Pancreas (tissue), 10 donors: Measurements from ENCODE around the gene OCA2. TPM values are rescaled to one million over a fixed set of nuclear protein-coding genes. Genes with fewer than 3 reads are reported as not detected.

Experiments used
- ATAC-seq, 4 donors: fragments of 200-7000 bp; cut with Tn5 transposase; one replicate each; pipeline versions ENCODE4 v1.8.0 to v1.9.1; 2020; ENCODE audit warnings: mild to moderate bottlenecking in 4 of 4, moderate library complexity in 4 of 4
- DNase-seq, 6 donors: peaks; one replicate each; pipeline ENCODE4 v3.0.0-alpha.2; 2020
- FAIRE-seq: peaks from 2 replicates; lab custom pipeline; 2012; peaks lifted over from hg19 to GRCh38; lab: Jason Lieb, UNC
- H3K27ac ChIP-seq, 4 donors: fragments of 200-600 bp; sonication (generic); 1 replicate in 3 of 4; 2 replicates in 1 of 4; pipeline versions ENCODE4 v1.5.0 to v1.8.0; 2020
- H3K27me3 ChIP-seq, 4 donors: fragments of 200-600 bp; one replicate each; pipeline ENCODE4 v1.8.0; 2021
- H3K36me3 ChIP-seq, 3 donors: fragments of 200-600 bp; sonication (generic) in 1 of 3; one replicate each; pipeline versions ENCODE4 v1.5.0 to v1.8.0; 2020 to 2021
- H3K4me1 ChIP-seq, 3 donors: fragments of 200-600 bp; one replicate each; pipeline ENCODE4 v1.8.0; 2021
- H3K4me3 ChIP-seq, 4 donors: fragments of 200-600 bp; sonication (generic) in 2 of 4; one replicate each; pipeline versions ENCODE4 v1.5.0 to v1.8.0; 2020 to 2021
- H3K9me3 ChIP-seq, 4 donors: fragments of 200-600 bp; one replicate each; pipeline ENCODE4 v1.8.0; 2021
- CTCF ChIP-seq, 4 donors: fragments of 200-600 bp; sonication (generic) in 3 of 4; IDR thresholded peaks; one replicate each; pipeline versions ENCODE4 v1.5.0 to v1.8.0; 2021; ENCODE audit warnings: antibody characterized with exemption in 4 of 4
- WGBS, 2 donors: extraction: QIAGEN DNeasy Blood & Tissue Kit; methylation state at CpG; one replicate each; pipeline ENCODE4 v1.1.7; 2013; 5-methylcytosine and 5-hydroxymethylcytosine counted together
- intact Hi-C, 3 donors: fragments of 100-400 bp; cut with DNase I; formaldehyde crosslinking; loops; one replicate each; pipeline versions ENCODE4 v1.11.1 to v1.14.2; 2022
- polyA plus RNA-seq, 2 donors: library from polyadenylated mRNA; stranded (reverse); fragments of 200-250 nt; gene quantifications; one replicate each; pipeline ENCODE4 v1.2.3, GENCODE V29; 2013
- total RNA-seq, 6 donors: library from RNA; stranded (reverse); fragmentation: NEBNext Ultra II Directional in 4 of 6; extraction: Animal tissue kit (Norgen Biotek cat#: 25700) in 4 of 6; gene quantifications; one replicate each; pipeline versions ENCODE4 v1.2.1 to v1.2.4, GENCODE V29; 2021 to 2023
- donor health status: healthy with polysubstance abuse.
- donor health status: DM: no; HTN: no; CAD: no; lungs with moderate emphysema.
- donor health status: DM: no; HTN: no; CAD: no.
- donor health status: control.
- donor health status: control.
- donor health status: Bipolar disorder and iron deficiency.
- donor health status: DM: yes; HTN: yes; CAD: no.
- donor health status: DM: no; HTN: no; CAD: no.
- donor health status: DM: no; HTN: no; CAD: no.
- donor health status: DM: yes; HTN: yes; CAD: no.

Gene OCA2
- total and polyA plus RNA-seq, 8 donors: 0.12 to 0.31 (median 0.18) TPM; not detected in 4

- WGBS, 2 donors: 78 to 81% methylated on average over 9 of the region's 9 CpGs
- H3K27ac ChIP-seq: no peak overlapping the region
- H3K9me3 ChIP-seq: no peaks in the 10 kb centered on the region
- no peaks in the 10 kb centered on the region for H3K4me1 ChIP-seq
- TF ChIP-seq CTCF (IDR thresholded peaks at IDR 0.05): no peak
- DNase-seq (no peak), ATAC-seq (no peak), FAIRE-seq (no peak)
- no peaks in the 10 kb centered on the region for H3K36me3 ChIP-seq
- no peak overlapping the region for H3K4me3 ChIP-seq
- intact Hi-C loops: no loop called here
- no peaks in the 10 kb centered on the region for H3K27me3 ChIP-seq
These were observed 19.7 kb downstream of the OCA2 start for GRCh38 chr15:28079313-28079969.

GRCh38 chr15:28078191-28078719, 20.9 kb downstream of the OCA2 start:
- WGBS, 2 donors: 60 to 83% methylated on average over 1 of the region's 1 CpG
- H3K4me3 ChIP-seq: no peak overlapping the region
- H3K27ac ChIP-seq: no peak overlapping the region

GRCh38 chr15:28075573-28075972, 23.5 kb downstream of the OCA2 start:
- FAIRE-seq: no peak
- no peak for ATAC-seq
- DNase-seq: no peak

More at GRCh38 chr15:28078191-28078719, 20.9 kb downstream of the OCA2 start:
- intact Hi-C loops: no loop called here
- H3K36me3 ChIP-seq: no peaks in the 10 kb centered on the region
- no peaks in the 10 kb centered on the region for H3K4me1 ChIP-seq
- ATAC-seq (no peak), DNase-seq (no peak), FAIRE-seq (no peak)
- TF ChIP-seq CTCF (IDR thresholded peaks at IDR 0.05): no peak
- H3K9me3 ChIP-seq: no peaks in the 10 kb centered on the region
- H3K27me3 ChIP-seq: no peaks in the 10 kb centered on the region

GRCh38 chr15:28068930-28069329, 30.2 kb downstream of the OCA2 start:
- intact Hi-C loops: no loop called here
- FAIRE-seq (no peak), ATAC-seq (no peak), DNase-seq (no peak)
- no peak for TF ChIP-seq CTCF (IDR thresholded peaks at IDR 0.05)
- H3K27ac ChIP-seq: no peak overlapping the region
- 36 to 73% methylated on average over 1 of the region's 1 CpG for WGBS, 2 donors
- no peaks in the 10 kb centered on the region for H3K9me3 ChIP-seq
- no peak overlapping the region for H3K4me3 ChIP-seq
- no peaks in the 10 kb centered on the region for H3K36me3 ChIP-seq
- no peaks in the 10 kb centered on the region for H3K4me1 ChIP-seq
- H3K27me3 ChIP-seq: peaks cover 0 to 8% (median 0%) of the 10 kb centered on the region in 4 donors

More at GRCh38 chr15:28075573-28075972, 23.5 kb downstream of the OCA2 start:
- WGBS, 2 donors: 58 to 60% methylated on average over 1 of the region's 1 CpG
- intact Hi-C loops: no loop called here
- no peaks in the 10 kb centered on the region for H3K27me3 ChIP-seq
- H3K27ac ChIP-seq: no peak overlapping the region
- no peak overlapping the region for H3K4me3 ChIP-seq
- H3K4me1 ChIP-seq: no peaks in the 10 kb centered on the region
- H3K9me3 ChIP-seq: no peaks in the 10 kb centered on the region
- no peaks in the 10 kb centered on the region for H3K36me3 ChIP-seq
- no peak for TF ChIP-seq CTCF (IDR thresholded peaks at IDR 0.05)

GRCh38 chr15:28066231-28066630, 32.9 kb downstream of the OCA2 start:
- Histone ChIP-seq H3K36me3 (no peaks in the 10 kb centered on the region), H3K27ac (no peak overlapping the region), H3K9me3 (no peaks in the 10 kb centered on the region), H3K4me3 (no peak overlapping the region), H3K4me1 (no peaks in the 10 kb centered on the region), H3K27me3 (peaks cover 0 to 8% (median 0%) of the 10 kb centered on the region in 4 donors)
- FAIRE-seq (no peak), ATAC-seq (no peak), DNase-seq (no peak)
- WGBS, 2 donors: 14 to 16% methylated on average over 3 of the region's 3 CpGs
- no peak for TF ChIP-seq CTCF (IDR thresholded peaks at IDR 0.05)
- intact Hi-C loops: no loop called here
